Measurements from ENCODE around the gene RAB8B. TPM values are rescaled to one million over a fixed set of nuclear protein-coding genes. Genes with fewer than 3 reads are reported as not detected.

The RAB8B gene
- total RNA-seq, result 10 to 100 TPM; 36.0 to 55.4 (median 50.0) TPM

GRCh38 chr15:63188926-63189871, at the start of gene RAB8B:
RAB8B (plus strand) TSS chr15:63189606; CDS start chr15:63189625, 19 bp downstream.
- DNase-seq (ENCODE audit: low spot score) (peak; percentile 97), ATAC-seq (ENCODE audit: low FRiP score) (peak; percentile 97)
- TF ChIP-seq CTCF (IDR thresholded peaks at IDR 0.05), result no peak

GRCh38 chr15:63140936-63141335, 48.5 kb upstream of the RAB8B start:
- TF ChIP-seq CTCF (IDR thresholded peaks at IDR 0.05), result no peak
- no peak for ATAC-seq (ENCODE audit: low FRiP score)
- DNase-seq (ENCODE audit: low spot score), result no peak

- no peak for TF ChIP-seq CTCF (IDR thresholded peaks at IDR 0.05)
- DNase-seq (ENCODE audit: low spot score), result no peak
- no peak for ATAC-seq (ENCODE audit: low FRiP score)
These were observed 44.0 kb upstream of the RAB8B start for GRCh38 chr15:63145426-63145825.

- no peak for DNase-seq (ENCODE audit: low spot score)
- TF ChIP-seq CTCF (IDR thresholded peaks at IDR 0.05), result no peak
- no peak for ATAC-seq (ENCODE audit: low FRiP score)
These were observed 42.7 kb upstream of the RAB8B start for GRCh38 chr15:63146684-63147083.

GRCh38 chr15:63151665-63152064, 37.7 kb upstream of the RAB8B start:
- DNase-seq (ENCODE audit: low spot score), result no peak
- TF ChIP-seq CTCF (IDR thresholded peaks at IDR 0.05), result no peak
- ATAC-seq (ENCODE audit: low FRiP score), result no peak

GRCh38 chr15:63155486-63155885, 33.9 kb upstream of the RAB8B start:
- ATAC-seq (ENCODE audit: low FRiP score), result no peak

More at GRCh38 chr15:63155486-63155885, 33.9 kb upstream of the RAB8B start:
- no peak for DNase-seq (ENCODE audit: low spot score)
- TF ChIP-seq CTCF (IDR thresholded peaks at IDR 0.05), result no peak

Measured in omental fat pad (tissue), 4 donors.